Parathyroid adenoma (tissue), 2 donors: ENCODE data around the gene GNS.

Experiments
- H2AFZ ChIP-seq: fragments of 300-600 bp; sonication (generic); one replicate; pipeline ENCODE4 v1.7.0; 2017; ENCODE audit warnings: antibody characterized with exemption, mild to moderate bottlenecking
- H3K27ac ChIP-seq: fragments of 300-600 bp; sonication (generic); one replicate; pipeline ENCODE4 v1.7.0; 2017
- H3K27me3 ChIP-seq: fragments of 300-600 bp; sonication (generic); one replicate; pipeline ENCODE4 v1.7.0; 2017; ENCODE audit warnings: low read length; ENCODE audit not compliant: control insufficient read depth, insufficient read depth
- H3K36me3 ChIP-seq: fragments of 300-600 bp; sonication (generic); one replicate; pipeline ENCODE4 v1.7.0; 2017; ENCODE audit warnings: low read length; ENCODE audit not compliant: control insufficient read depth, insufficient read depth
- H3K4me1 ChIP-seq: fragments of 300-600 bp; sonication (generic); one replicate; pipeline ENCODE4 v1.7.0; 2017; ENCODE audit warnings: control low read depth
- H3K4me2 ChIP-seq: fragments of 300-600 bp; sonication (generic); one replicate; pipeline ENCODE4 v1.7.0; 2017; ENCODE audit warnings: low read length
- H3K4me3 ChIP-seq: fragments of 300-600 bp; sonication (generic); one replicate; pipeline ENCODE4 v1.7.0; 2017; ENCODE audit warnings: low read depth, low read length
- H3K79me2 ChIP-seq: fragments of 300-600 bp; sonication (generic); one replicate; pipeline ENCODE4 v1.7.0; 2017; ENCODE audit warnings: control low read depth
- H3K9ac ChIP-seq: fragments of 300-600 bp; sonication (generic); one replicate; pipeline ENCODE4 v1.7.0; 2017; ENCODE audit warnings: mild to moderate bottlenecking
- H3K9me3 ChIP-seq: fragments of 300-600 bp; sonication (generic); one replicate; pipeline ENCODE4 v1.7.0; 2017; ENCODE audit warnings: low read length; ENCODE audit not compliant: control insufficient read depth
- CTCF ChIP-seq: fragments of 300-600 bp; sonication (generic); IDR thresholded peaks from one replicate; pipeline ENCODE4 v1.7.0; 2017; ENCODE audit warnings: antibody characterized with exemption, mild to moderate bottlenecking
- donor health status: primary hyperparathyroidism.

GNS gene

GRCh38 chr12:64716839-64717455 lies 42.3 kb downstream of the GNS start:
- H3K36me3 ChIP-seq = no peaks in the 10 kb centered on the region
- H3K27me3 ChIP-seq = no peaks in the 10 kb centered on the region
- H3K4me1 ChIP-seq = no peaks in the 10 kb centered on the region

GRCh38 chr12:64716371-64716770 lies 42.8 kb downstream of the GNS start:
- H3K4me2 ChIP-seq = no peak overlapping the region
- H3K79me2 ChIP-seq = no peaks in the 10 kb centered on the region
- no peaks in the 10 kb centered on the region for H3K36me3 ChIP-seq
- TF ChIP-seq CTCF = no peak
- no peak overlapping the region for H3K27ac ChIP-seq
- no peak overlapping the region for H3K4me3 ChIP-seq
- H3K9me3 ChIP-seq = no peaks in the 10 kb centered on the region
- H2AFZ ChIP-seq = no peak overlapping the region
- H3K27me3 ChIP-seq = no peaks in the 10 kb centered on the region
- no peak overlapping the region for H3K9ac ChIP-seq
- no peaks in the 10 kb centered on the region for H3K4me1 ChIP-seq

More at GRCh38 chr12:64716839-64717455, 42.3 kb downstream of the GNS start:
- H3K9ac ChIP-seq = no peak overlapping the region
- no peaks in the 10 kb centered on the region for H3K9me3 ChIP-seq
- no peak overlapping the region for H3K4me3 ChIP-seq
- H3K79me2 ChIP-seq = no peaks in the 10 kb centered on the region
- no peak overlapping the region for H3K4me2 ChIP-seq
- no peak overlapping the region for H2AFZ ChIP-seq
- no peak for TF ChIP-seq CTCF
- no peak overlapping the region for H3K27ac ChIP-seq

GRCh38 chr12:64714551-64714968 lies 44.6 kb downstream of the GNS start:
- Histone ChIP-seq H3K79me2 (no peaks in the 10 kb centered on the region), H3K4me2 (no peak overlapping the region), H3K9me3 (no peaks in the 10 kb centered on the region), H3K27ac (no peak overlapping the region), H3K27me3 (no peaks in the 10 kb centered on the region), H3K36me3 (no peaks in the 10 kb centered on the region), H3K4me1 (no peaks in the 10 kb centered on the region), H3K9ac (no peak overlapping the region), H3K4me3 (no peak overlapping the region), H2AFZ (no peak overlapping the region)
- TF ChIP-seq CTCF = no peak

- no peaks in the 10 kb centered on the region for H3K9me3 ChIP-seq
- H3K27me3 ChIP-seq = no peaks in the 10 kb centered on the region
- no peak for TF ChIP-seq CTCF
- no peak overlapping the region for H3K9ac ChIP-seq
- no peak overlapping the region for H2AFZ ChIP-seq
- H3K36me3 ChIP-seq = no peaks in the 10 kb centered on the region
- no peaks in the 10 kb centered on the region for H3K4me1 ChIP-seq
- H3K4me3 ChIP-seq = no peak overlapping the region
- no peak overlapping the region for H3K4me2 ChIP-seq
- no peak overlapping the region for H3K27ac ChIP-seq
- no peaks in the 10 kb centered on the region for H3K79me2 ChIP-seq
These were observed 45.8 kb downstream of the GNS start for GRCh38 chr12:64713376-64713775.

GRCh38 chr12:64709429-64709828 lies 49.8 kb downstream of the GNS start:
- no peak overlapping the region for H3K27ac ChIP-seq
- H3K4me3 ChIP-seq = no peak overlapping the region

More at GRCh38 chr12:64709429-64709828, 49.8 kb downstream of the GNS start:
- TF ChIP-seq CTCF = no peak
- H3K9me3 ChIP-seq = no peaks in the 10 kb centered on the region
- H2AFZ ChIP-seq = no peak overlapping the region
- no peaks in the 10 kb centered on the region for H3K36me3 ChIP-seq
- no peaks in the 10 kb centered on the region for H3K27me3 ChIP-seq
- H3K9ac ChIP-seq = no peak overlapping the region
- H3K79me2 ChIP-seq = no peaks in the 10 kb centered on the region
- H3K4me1 ChIP-seq = no peaks in the 10 kb centered on the region
- H3K4me2 ChIP-seq = no peak overlapping the region
